ENCODE results near the gene CFAP58. TPM values are rescaled to one million over a fixed set of nuclear protein-coding genes. Genes with fewer than 3 reads are reported as not detected.

Gene CFAP58
- total and polyA plus RNA-seq, 4 donors, result 0.01 to 0.09 (median 0.08) TPM; not detected in 1

GRCh38 chr10:104331208-104331838 lies 22.3 kb upstream of the CFAP58 start:
- H3K4me3 ChIP-seq (ENCODE audit: low read depth in 1 of 3, low read length in 3 of 3), result no peak overlapping the region
- H3K36me3 ChIP-seq (ENCODE audit: control insufficient read depth in 4 of 4, insufficient read depth in 3 of 4, low read depth in 1 of 4, low read length in 3 of 4), result no peaks in the 10 kb centered on the region
- no peaks in the 10 kb centered on the region for H3K9me3 ChIP-seq (ENCODE audit: control insufficient read depth in 4 of 4, low read length in 3 of 4)
- no peak overlapping the region for H3K9ac ChIP-seq (ENCODE audit: low read depth in 1 of 2, low read length in 2 of 2)
- DNase-seq (ENCODE audit: low spot score), result no peak
- peaks cover 2 to 27% (median 11%) of the 10 kb centered on the region in 4 donors for H3K4me1 ChIP-seq (ENCODE audit: control insufficient read depth in 4 of 4, insufficient read depth in 4 of 4, low read length in 3 of 4)
- TF ChIP-seq RXRA (IDR thresholded peaks at IDR 0.05) (no peak), RAD21 (IDR thresholded peaks at IDR 0.05) (no peak), HNF4G (IDR thresholded peaks at IDR 0.05) (no peak), FOXA2 (IDR thresholded peaks at IDR 0.05) (no peak), CTCF (IDR thresholded peaks at IDR 0.05; ENCODE audit: low read depth, low read length, missing input control) (no peak), HNF4A (conservative IDR thresholded peaks at IDR 0.05) (no peak), ZBTB33 (IDR thresholded peaks at IDR 0.05) (no peak), ATF3 (IDR thresholded peaks at IDR 0.05) (no peak), REST (IDR thresholded peaks at IDR 0.05) (peak; percentile 33), NR2F2 (IDR thresholded peaks at IDR 0.05) (peak; percentile 60), GABPA (IDR thresholded peaks at IDR 0.05 in 1 of 2, conservative IDR thresholded peaks at IDR 0.05 in 1 of 2) (no peak), SP1 (IDR thresholded peaks at IDR 0.05) (no peak), FOXA1 (IDR thresholded peaks at IDR 0.05) (no peak), TAF1 (conservative IDR thresholded peaks at IDR 0.05) (no peak), JUND (IDR thresholded peaks at IDR 0.05) (peak; percentile 17 to 18), EGR1 (IDR thresholded peaks at IDR 0.05; ENCODE audit: low read depth in 2 of 2) (no peak), YY1 (IDR thresholded peaks at IDR 0.05) (no peak), MAX (IDR thresholded peaks at IDR 0.05) (no peak)
- peak overlapping the region; percentile 37 to 69 for H3K27ac ChIP-seq (ENCODE audit: low read depth in 1 of 2, low read length in 2 of 2)
- H3K27me3 ChIP-seq (ENCODE audit: control insufficient read depth in 4 of 4, insufficient read depth in 4 of 4, low read length in 3 of 4), result no peaks in the 10 kb centered on the region
- WGBS, result 74% methylated on average over 9 of the region's 9 CpGs

All from liver (tissue), 9 donors.